IMR-90 (cell line): ENCODE measurements around the gene AHNAK2. TPM values are rescaled to one million over a fixed set of nuclear protein-coding genes. Genes with fewer than 3 reads are reported as not detected.
A peak's percentile ranks its signal among the peaks of the same experiment; 100 is the strongest.
"Not testable (repeated sequence)": the region's sequence is repeated elsewhere in the genome, so short reads cannot be mapped to it uniquely, and the experiment has no call there.

ENCODE experiments used
- ATAC-seq: fragments of 200-7000 bp; cut with Tn5 transposase; 2 replicates; pipeline ENCODE4 v1.9.1; 2020; ENCODE audit warnings: low read depth, mild to moderate bottlenecking, moderate library complexity
- BruUV-seq: library from RNA; stranded (reverse); fragments of 400-500 nt; replicated peaks from 2 replicates; lab custom pipeline; 2021; lab: Mats Ljungman, UMichigan
- CTCF ChIA-PET: fragments of 300-600 bp; formaldehyde crosslinking; extraction: SDS; loops from one replicate; lab custom pipeline; 2021; ENCODE audit warnings: antibody characterized with exemption; lab: Yijun Ruan, JAX
- POLR2A ChIA-PET: fragments of 300-600 bp; sonication (Branson Sonifier 250); formaldehyde crosslinking; loops from one replicate; lab custom pipeline; 2022; ENCODE audit warnings: antibody characterized with exemption; ENCODE audit not compliant: unreplicated experiment; lab: Charles Lee
- DNase-seq: peaks from one replicate; pipeline ENCODE4 v3.0.0; 2013
- H2AFZ ChIP-seq: replicated peaks from 2 replicates; pipeline ENCODE3; 2013; ENCODE audit warnings: low read length, mild to moderate bottlenecking; ENCODE audit not compliant: poor library complexity
- H2AK5ac ChIP-seq: 2 replicates; pipeline ENCODE4 v1.6.1; 2013; ENCODE audit warnings: low read depth, low read length, inconsistent platforms
- H2AK9ac ChIP-seq: replicated peaks from 2 replicates; pipeline ENCODE3; 2013; ENCODE audit warnings: mild to moderate bottlenecking, low read depth, low read length, moderate library complexity; ENCODE audit not compliant: poor library complexity
- H2BK120ac ChIP-seq: 2 replicates; pipeline ENCODE4 v1.6.1; 2013; ENCODE audit warnings: low read depth, low read length, inconsistent platforms
- H2BK15ac ChIP-seq: 3 replicates; pipeline ENCODE4 v1.6.1; 2013; ENCODE audit warnings: low read depth, low read length, inconsistent platforms
- H2BK20ac ChIP-seq: 2 replicates; pipeline ENCODE4 v1.6.1; 2013; ENCODE audit warnings: low read depth, mild to moderate bottlenecking, inconsistent platforms, low read length, moderate library complexity
- H2BK5ac ChIP-seq: 2 replicates; pipeline ENCODE4 v1.6.1; 2013; ENCODE audit warnings: mild to moderate bottlenecking, low read depth, low read length, inconsistent platforms; ENCODE audit not compliant: poor library complexity, severe bottlenecking
- H3K14ac ChIP-seq: replicated peaks from 2 replicates; pipeline ENCODE4 v1.6.1; 2013; ENCODE audit warnings: low read depth, low read length, inconsistent platforms
- H3K18ac ChIP-seq: 2 replicates; pipeline ENCODE4 v1.6.1; 2013; ENCODE audit warnings: low read depth, low read length, control low read depth
- H3K23ac ChIP-seq: 2 replicates; pipeline ENCODE4 v1.6.1; 2013; ENCODE audit warnings: low read depth, low read length, inconsistent platforms
- H3K27ac ChIP-seq: 2 replicates; pipeline ENCODE4 v1.5.1; 2013; ENCODE audit warnings: mild to moderate bottlenecking, control low read depth, low read length; ENCODE audit not compliant: insufficient read depth
- H3K27me3 ChIP-seq: 2 replicates; pipeline ENCODE4 v1.6.1; 2013; ENCODE audit warnings: low read length; ENCODE audit not compliant: control insufficient read depth, insufficient read depth
- H3K36me3 ChIP-seq: 2 replicates; pipeline ENCODE4 v1.6.1; 2013; ENCODE audit warnings: low read length, mixed read lengths; ENCODE audit not compliant: control insufficient read depth, insufficient read depth
- H3K4ac ChIP-seq: 2 replicates; pipeline ENCODE4 v1.6.1; 2013; ENCODE audit warnings: low read depth, low read length, inconsistent platforms
- H3K4me1 ChIP-seq: 2 replicates; pipeline ENCODE4 v1.6.1; 2013; ENCODE audit warnings: low read length, mixed read lengths; ENCODE audit not compliant: control insufficient read depth, insufficient read depth
- H3K4me2 ChIP-seq: 2 replicates; pipeline ENCODE4 v1.6.1; 2013; ENCODE audit warnings: low read depth, mild to moderate bottlenecking, control low read depth, low read length, moderate library complexity
- H3K4me3 ChIP-seq: 2 replicates; pipeline ENCODE4 v1.5.1; 2013; ENCODE audit warnings: low read depth, mild to moderate bottlenecking, control low read depth, low read length, moderate library complexity; ENCODE audit not compliant: insufficient read depth
- H3K56ac ChIP-seq: 2 replicates; pipeline ENCODE4 v1.6.1; 2013; ENCODE audit warnings: low read length, inconsistent platforms; ENCODE audit not compliant: insufficient read depth; ENCODE audit errors: extremely low read depth
- H3K79me1 ChIP-seq, 2 experiments: 2 replicates each; pipeline ENCODE4 v1.6.1; 2013; ENCODE audit warnings: low read length in 2 of 2, inconsistent platforms in 1 of 2, low read depth in 1 of 2
- H3K9ac ChIP-seq: 2 replicates; pipeline ENCODE4 v1.6.1; 2013; ENCODE audit warnings: low read depth, low read length, control low read depth
- H3K9me1 ChIP-seq: 2 replicates; pipeline ENCODE4 v1.6.1; 2013; ENCODE audit warnings: low read length, inconsistent platforms; ENCODE audit not compliant: insufficient read depth
- H3K9me3 ChIP-seq: 2 replicates; pipeline ENCODE4 v1.6.1; 2013; ENCODE audit warnings: low read length; ENCODE audit not compliant: control insufficient read depth, insufficient read depth
- H4K20me1 ChIP-seq: 2 replicates; pipeline ENCODE4 v1.6.1; 2013; ENCODE audit warnings: low read length, inconsistent platforms; ENCODE audit not compliant: insufficient read depth
- H4K5ac ChIP-seq: 2 replicates; pipeline ENCODE4 v1.6.1; 2013; ENCODE audit warnings: mild to moderate bottlenecking, low read depth, low read length, control low read depth
- H4K8ac ChIP-seq, 2 experiments: 2 replicates each; pipeline ENCODE4 v1.6.1; 2013; ENCODE audit warnings: low read depth in 2 of 2, low read length in 2 of 2, control low read depth in 1 of 2, inconsistent platforms in 1 of 2
- H4K91ac ChIP-seq: 2 replicates; pipeline ENCODE4 v1.6.1; 2013; ENCODE audit warnings: low read depth, low read length, inconsistent platforms; ENCODE audit not compliant: insufficient read depth
- WGBS, 2 experiments: methylation state at CpG; one replicate each; pipeline versions ENCODE4 v1.1.5 to v1.1.7; 2013; ENCODE audit warnings: missing lambda C conversion rate in 2 of 2; ENCODE audit not compliant: insufficient read length in 1 of 2; ENCODE audit errors: extremely low coverage in 2 of 2; 5-methylcytosine and 5-hydroxymethylcytosine counted together
- dilution Hi-C: fragments of 300-500 bp; cut with HindIII; formaldehyde crosslinking; loops from one replicate; pipeline ENCODE4 v1.14.3; 2018; ENCODE audit warnings: low sequenced_read_pairs; ENCODE audit not compliant: unreplicated experiment
- in situ Hi-C: fragments of 300-500 bp; cut with MboI; formaldehyde crosslinking; loops from 3 replicates; pipeline ENCODE4 v1.14.3; 2019; ENCODE audit warnings: low sequenced_read_pairs, inconsistent platforms, mixed read lengths
- intact Hi-C: fragments of 100-400 bp; cut with micrococcal nuclease; formaldehyde crosslinking; loops from 2 replicates; pipeline ENCODE4 v1.10.0; 2022
- polyA plus RNA-seq, 3 experiments: library from polyadenylated mRNA; depleted of rRNA; stranded (reverse); fragments of >200 nt; gene quantifications; 2 replicates each; pipeline ENCODE4 v1.2.3, GENCODE V29; 2012; ENCODE audit warnings: low replicate concordance in 1 of 3
- total RNA-seq: library from RNA; depleted of rRNA; stranded (reverse); fragments of >200 nt; gene quantifications from 2 replicates; pipeline ENCODE4 v1.2.3, GENCODE V29; 2012
- TF ChIP-seq, protein P1 (sequence below): conservative IDR thresholded peaks from 2 replicates; pipeline ENCODE4 v1.5.1; 2012; ENCODE audit warnings: mild to moderate bottlenecking, low read depth, low read length, improper control_type of control experiment

AHNAK2 gene
- total and polyA plus RNA-seq, 2 of the 4 experiments (the other 2 are of a cell fraction) = 2.6 to 7.9 TPM

DNA sequence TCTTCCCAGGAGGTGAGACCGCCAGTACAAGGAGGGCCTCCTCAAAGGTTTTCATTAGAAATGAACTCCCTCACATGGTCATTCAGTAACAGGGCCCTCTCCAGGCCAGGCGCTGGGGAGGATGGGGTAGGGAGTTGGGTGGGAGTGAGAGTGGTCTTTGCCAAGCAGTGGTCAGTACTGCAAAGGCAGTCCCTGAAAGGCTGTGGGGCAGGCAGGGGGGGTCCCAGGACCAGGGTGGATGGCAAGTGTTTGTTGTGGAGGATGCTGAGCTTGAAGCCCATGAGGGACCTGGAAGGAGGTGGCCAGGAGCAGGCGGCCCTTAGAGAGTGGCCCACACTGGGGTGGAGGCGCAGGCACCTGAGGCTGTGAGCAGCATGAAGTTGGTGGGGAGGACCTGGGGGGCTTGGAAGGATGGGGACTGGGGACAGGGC is 87.0 kb downstream of the AHNAK2 start:
- H3K14ac ChIP-seq = no peak overlapping the region
- H4K91ac ChIP-seq = no peak overlapping the region
- no peak overlapping the region for H2BK20ac ChIP-seq
- no peak overlapping the region for H4K5ac ChIP-seq
- H2AFZ ChIP-seq = no peak overlapping the region
- H3K23ac ChIP-seq = no peak overlapping the region
- H2AK9ac ChIP-seq = no peak overlapping the region
- no peak overlapping the region for H3K4me2 ChIP-seq
- ChIA-PET POLR2A (no interaction called here), CTCF (no interaction called here)
- intact Hi-C loops (no loop called here), dilution Hi-C loops (no loop called here), in situ Hi-C loops (no loop called here)
- DNase-seq (no peak), ATAC-seq (no peak)
- no peak overlapping the region for H3K4ac ChIP-seq
- peaks cover 36% of the 10 kb centered on the region for H3K36me3 ChIP-seq
- no peak overlapping the region for H3K56ac ChIP-seq
- H3K27me3 ChIP-seq = no peaks in the 10 kb centered on the region
- H3K27ac ChIP-seq = no peak overlapping the region
- no peaks in the 10 kb centered on the region; the same call in none of the 2 replicates for H4K20me1 ChIP-seq
- no peak overlapping the region for H2BK15ac ChIP-seq
- no peak overlapping the region for H2BK120ac ChIP-seq
- no peaks in the 10 kb centered on the region for H3K4me1 ChIP-seq
- no TSS peak for BruUV-seq
- WGBS, 2 experiments = 100% methylated on average over 1 of the region's 4 CpGs; no CpG with 5 or more reads in 1 of the 2 experiments
- no peak overlapping the region for H3K4me3 ChIP-seq
- H2AK5ac ChIP-seq = no peak overlapping the region
- H2BK5ac ChIP-seq = no peak overlapping the region
- 0 out of 2 replicates have a peak, but pooled peaks cover 2% of the 10 kb centered on the region for H3K9me1 ChIP-seq
- TF ChIP-seq, protein P1, sequence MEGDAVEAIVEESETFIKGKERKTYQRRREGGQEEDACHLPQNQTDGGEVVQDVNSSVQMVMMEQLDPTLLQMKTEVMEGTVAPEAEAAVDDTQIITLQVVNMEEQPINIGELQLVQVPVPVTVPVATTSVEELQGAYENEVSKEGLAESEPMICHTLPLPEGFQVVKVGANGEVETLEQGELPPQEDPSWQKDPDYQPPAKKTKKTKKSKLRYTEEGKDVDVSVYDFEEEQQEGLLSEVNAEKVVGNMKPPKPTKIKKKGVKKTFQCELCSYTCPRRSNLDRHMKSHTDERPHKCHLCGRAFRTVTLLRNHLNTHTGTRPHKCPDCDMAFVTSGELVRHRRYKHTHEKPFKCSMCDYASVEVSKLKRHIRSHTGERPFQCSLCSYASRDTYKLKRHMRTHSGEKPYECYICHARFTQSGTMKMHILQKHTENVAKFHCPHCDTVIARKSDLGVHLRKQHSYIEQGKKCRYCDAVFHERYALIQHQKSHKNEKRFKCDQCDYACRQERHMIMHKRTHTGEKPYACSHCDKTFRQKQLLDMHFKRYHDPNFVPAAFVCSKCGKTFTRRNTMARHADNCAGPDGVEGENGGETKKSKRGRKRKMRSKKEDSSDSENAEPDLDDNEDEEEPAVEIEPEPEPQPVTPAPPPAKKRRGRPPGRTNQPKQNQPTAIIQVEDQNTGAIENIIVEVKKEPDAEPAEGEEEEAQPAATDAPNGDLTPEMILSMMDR = no peak
- H3K79me1 ChIP-seq = no peaks in the 10 kb centered on the region
- H3K9ac ChIP-seq = no peak overlapping the region
- H4K8ac ChIP-seq = no peak overlapping the region
- no peak overlapping the region for H3K18ac ChIP-seq
- H3K9me3 ChIP-seq = no peaks in the 10 kb centered on the region

GRCh38 chr14:104890292-104890691 is 87.9 kb downstream of the AHNAK2 start:
- H3K27me3 ChIP-seq, H3K4me3 ChIP-seq, POLR2A ChIA-PET, in situ Hi-C loops, H2BK120ac ChIP-seq, H3K79me1 ChIP-seq, H3K27ac ChIP-seq, H3K4me1 ChIP-seq, H3K56ac ChIP-seq, H4K91ac ChIP-seq, H3K9ac ChIP-seq, H4K5ac ChIP-seq, H4K20me1 ChIP-seq, H2AK9ac ChIP-seq, ATAC-seq, dilution Hi-C loops, H3K9me3 ChIP-seq, H3K18ac ChIP-seq, DNase-seq, H2BK15ac ChIP-seq, H2AK5ac ChIP-seq, intact Hi-C loops, H2BK20ac ChIP-seq, H3K9me1 ChIP-seq, H3K4me2 ChIP-seq, CTCF ChIA-PET, H3K14ac ChIP-seq, H2AFZ ChIP-seq, H3K23ac ChIP-seq, BruUV-seq, H4K8ac ChIP-seq, H3K4ac ChIP-seq: not testable (repeated sequence)
- H2BK5ac ChIP-seq = peak overlapping the region; percentile 13
- H3K36me3 ChIP-seq = peaks cover 41% of the 10 kb centered on the region
